LNCaP clone FGC (cell line): ENCODE results near the gene OLFML1.

Experiments used
- DNase-seq: peaks from one replicate; pipeline ENCODE4 v3.0.0-alpha.2; 2011; ENCODE audit warnings: low read depth
- H3K4me3 ChIP-seq: 2 replicates; pipeline ENCODE4 v1.5.1; 2011; ENCODE audit warnings: mild to moderate bottlenecking, low read depth, low read length, control low read depth
- TF ChIP-seq, protein P1 (sequence below): IDR thresholded peaks from 2 replicates; pipeline ENCODE4 v1.5.1; 2012; ENCODE audit warnings: mild to moderate bottlenecking; ENCODE audit not compliant: control insufficient read depth, insufficient read depth; ENCODE audit errors: extremely low read depth

The OLFML1 gene

DNA sequence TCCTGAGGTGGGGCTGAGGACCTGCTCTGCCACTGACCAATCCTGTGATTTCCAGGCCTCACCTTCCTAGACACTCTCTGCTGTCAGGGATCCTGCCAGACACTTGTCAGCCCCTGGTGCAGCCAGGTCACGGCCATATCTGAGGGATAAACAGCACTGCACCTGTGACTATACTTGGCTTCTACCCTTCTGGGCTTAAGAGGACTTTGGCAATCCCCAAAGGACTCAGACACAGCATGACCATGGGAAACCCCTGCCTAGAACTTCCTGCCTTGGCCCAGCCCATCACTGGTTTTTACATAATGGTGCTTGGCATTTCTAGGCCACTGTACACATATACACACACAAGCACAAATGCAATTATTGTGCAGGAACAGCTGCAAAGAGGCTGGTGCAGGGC is 11.6 kb upstream of the OLFML1 start:
- no peak overlapping the region for H3K4me3 ChIP-seq
- DNase-seq = no peak
- TF ChIP-seq, protein P1, sequence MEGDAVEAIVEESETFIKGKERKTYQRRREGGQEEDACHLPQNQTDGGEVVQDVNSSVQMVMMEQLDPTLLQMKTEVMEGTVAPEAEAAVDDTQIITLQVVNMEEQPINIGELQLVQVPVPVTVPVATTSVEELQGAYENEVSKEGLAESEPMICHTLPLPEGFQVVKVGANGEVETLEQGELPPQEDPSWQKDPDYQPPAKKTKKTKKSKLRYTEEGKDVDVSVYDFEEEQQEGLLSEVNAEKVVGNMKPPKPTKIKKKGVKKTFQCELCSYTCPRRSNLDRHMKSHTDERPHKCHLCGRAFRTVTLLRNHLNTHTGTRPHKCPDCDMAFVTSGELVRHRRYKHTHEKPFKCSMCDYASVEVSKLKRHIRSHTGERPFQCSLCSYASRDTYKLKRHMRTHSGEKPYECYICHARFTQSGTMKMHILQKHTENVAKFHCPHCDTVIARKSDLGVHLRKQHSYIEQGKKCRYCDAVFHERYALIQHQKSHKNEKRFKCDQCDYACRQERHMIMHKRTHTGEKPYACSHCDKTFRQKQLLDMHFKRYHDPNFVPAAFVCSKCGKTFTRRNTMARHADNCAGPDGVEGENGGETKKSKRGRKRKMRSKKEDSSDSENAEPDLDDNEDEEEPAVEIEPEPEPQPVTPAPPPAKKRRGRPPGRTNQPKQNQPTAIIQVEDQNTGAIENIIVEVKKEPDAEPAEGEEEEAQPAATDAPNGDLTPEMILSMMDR = no peak

DNA sequence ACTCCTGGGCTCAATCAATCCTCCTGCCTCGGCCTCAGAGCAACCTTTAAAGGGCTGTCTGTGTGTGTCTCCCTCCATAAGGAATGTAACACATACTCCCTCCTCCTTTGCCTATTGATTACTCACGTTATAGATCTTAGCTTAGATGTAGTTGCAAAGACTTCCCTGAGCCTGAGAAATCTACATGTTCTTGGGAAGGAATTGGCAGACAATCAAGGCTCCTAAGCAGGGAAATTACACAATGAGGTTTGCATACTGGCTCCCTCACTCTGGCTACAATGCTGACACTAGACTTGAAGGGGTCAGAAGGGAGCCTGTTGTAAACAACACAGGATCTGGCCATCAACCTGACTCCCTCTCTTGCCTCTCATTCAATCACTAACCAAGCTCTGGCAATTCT is 5.2 kb upstream of the OLFML1 start:
- H3K4me3 ChIP-seq = no peak overlapping the region
- TF ChIP-seq, protein P1 = no peak
- peak; percentile 19 for DNase-seq

DNA sequence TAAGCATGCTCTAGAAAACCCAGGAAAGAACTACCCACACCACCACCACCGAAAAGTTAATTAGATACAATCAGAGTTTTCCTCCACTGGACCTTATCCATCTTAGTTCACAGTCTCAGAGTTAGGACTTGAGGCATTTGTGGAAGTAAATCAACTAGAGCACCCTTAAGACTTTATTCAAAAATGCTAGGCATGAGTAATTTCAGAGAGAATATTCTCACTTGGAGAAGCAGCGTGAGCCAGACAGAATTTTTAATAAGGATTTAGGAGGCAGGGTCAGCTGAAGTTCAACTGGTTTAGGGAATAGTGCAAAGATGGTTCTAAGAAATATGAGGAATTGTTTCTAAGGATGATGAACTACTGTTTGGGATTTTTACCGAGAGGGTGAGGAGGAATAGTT is 1.2 kb upstream of the OLFML1 start:
- DNase-seq = no peak
- TF ChIP-seq, protein P1 = no peak
- H3K4me3 ChIP-seq = no peak overlapping the region

DNA sequence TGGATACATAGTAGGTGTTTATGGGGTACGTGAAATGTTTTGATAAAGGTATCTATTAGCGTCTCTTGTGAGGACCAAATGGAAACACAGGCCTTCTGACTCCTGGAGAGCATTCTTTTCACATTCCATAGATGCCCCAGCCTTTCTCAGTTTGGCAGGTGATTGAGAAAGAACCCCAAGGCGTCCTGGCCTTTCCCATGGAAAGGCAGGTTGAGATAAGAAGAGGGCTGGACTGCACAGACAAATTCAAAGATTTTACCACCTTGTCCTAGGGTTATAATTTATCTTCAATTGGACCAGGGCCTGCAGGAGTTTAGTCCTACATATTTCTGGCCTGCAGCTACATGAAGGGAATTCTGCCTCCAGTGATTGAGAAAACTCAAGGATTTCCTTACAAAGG is 661 bp upstream of the OLFML1 start:
- TF ChIP-seq, protein P1 = no peak
- no peak overlapping the region for H3K4me3 ChIP-seq
- no peak for DNase-seq

DNA sequence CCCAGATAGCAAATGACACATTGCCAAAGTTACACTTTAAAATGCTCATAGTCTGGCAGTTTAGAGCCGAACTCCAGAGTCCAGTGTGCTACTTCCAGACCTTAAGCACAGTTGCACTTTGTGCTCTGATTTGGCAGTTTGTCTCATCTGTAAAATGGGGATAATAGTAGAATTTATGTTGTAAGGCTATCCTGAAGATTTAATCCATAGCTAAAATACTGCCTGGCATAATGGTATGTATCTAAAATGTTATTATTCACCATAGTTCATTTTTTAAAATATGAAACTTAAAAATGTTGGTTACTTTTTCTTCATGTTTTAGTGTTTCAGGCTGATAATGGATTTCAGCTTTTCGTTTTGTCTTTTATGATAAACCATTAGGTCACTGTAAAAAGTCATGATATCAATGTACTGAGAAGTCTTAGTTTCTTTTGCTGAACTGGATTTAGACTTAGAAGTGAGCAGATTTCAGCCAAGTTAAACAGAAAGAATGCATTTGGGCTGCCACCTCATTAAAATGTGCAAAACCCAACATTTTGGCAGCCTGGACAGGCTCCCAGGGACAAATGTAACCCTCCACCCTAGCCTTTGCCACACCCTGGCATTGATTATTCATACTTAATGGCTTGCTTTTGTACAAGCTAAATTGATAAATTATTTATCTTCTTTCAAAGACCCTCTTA is 933 bp downstream of the OLFML1 start:
- DNase-seq = no peak
- no peak overlapping the region for H3K4me3 ChIP-seq
- TF ChIP-seq, protein P1 = no peak

DNA sequence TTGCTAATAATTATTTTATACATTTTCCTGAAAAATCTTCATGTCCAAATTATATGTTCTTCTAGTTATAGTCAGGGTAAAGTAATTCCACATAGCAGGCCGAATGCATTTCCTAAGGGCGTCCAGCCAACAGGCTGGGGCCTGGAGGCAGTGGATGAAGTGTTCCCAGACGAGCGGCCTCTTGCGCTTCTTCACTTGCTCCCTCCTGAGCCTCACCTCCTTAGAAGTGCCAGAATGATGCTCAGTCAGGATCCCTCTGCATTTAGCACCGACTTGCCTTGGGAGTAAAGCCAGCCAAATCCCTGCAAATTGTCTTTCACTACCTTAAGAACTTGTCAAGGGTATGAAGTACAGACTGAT is 1.5 kb downstream of the OLFML1 start:
- no peak overlapping the region for H3K4me3 ChIP-seq
- DNase-seq = no peak
- TF ChIP-seq, protein P1 = no peak

DNA sequence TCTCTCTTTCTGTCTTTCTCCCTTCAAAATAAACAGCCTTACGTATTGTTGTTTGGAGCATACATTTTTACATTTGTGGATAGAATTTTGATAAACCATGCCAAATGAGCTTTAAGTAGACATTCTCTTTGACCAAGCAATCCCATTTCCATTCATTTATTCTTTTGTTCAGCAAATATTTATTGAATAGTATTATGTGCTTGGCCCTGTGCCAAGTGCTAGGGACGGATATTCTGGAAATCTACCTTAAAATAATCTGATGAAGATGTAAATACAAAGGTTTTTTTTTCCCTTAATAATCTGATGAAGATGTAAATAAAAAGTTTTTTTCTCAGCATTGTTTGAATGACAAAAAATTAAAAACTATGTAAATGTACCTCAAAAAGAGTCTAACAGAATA is 2.1 kb downstream of the OLFML1 start:
- no peak for DNase-seq
- TF ChIP-seq, protein P1 = no peak
- no peak overlapping the region for H3K4me3 ChIP-seq
